ENCODE results near the gene SLITRK1.

Gene SLITRK1

DNA sequence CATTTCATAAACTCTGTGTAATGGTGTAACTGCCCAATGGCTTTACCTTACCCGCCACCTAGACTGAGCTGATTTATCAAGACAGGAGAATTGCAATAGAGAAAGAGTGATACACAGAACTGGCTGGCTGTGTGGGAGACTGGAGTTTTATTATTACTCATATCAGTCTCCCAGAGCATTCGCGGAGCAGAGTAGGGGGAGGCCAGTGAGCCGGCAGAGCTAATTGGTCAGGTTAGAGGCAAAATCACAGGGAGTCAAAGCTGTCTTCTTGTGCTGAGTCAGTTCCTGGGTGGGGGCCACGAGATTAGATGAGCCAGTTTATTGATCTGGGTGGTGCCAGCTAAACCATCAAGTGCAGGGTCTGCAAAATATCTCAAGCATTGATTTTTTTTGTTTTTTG is 23.4 kb upstream of the SLITRK1 start:
- no peak for TF ChIP-seq FOXP2 (optimal IDR thresholded peaks at IDR 0.05; ENCODE audit: borderline replicate concordance, extremely low read depth, extremely low read length, insufficient read depth)
- TF ChIP-seq, protein P1, sequence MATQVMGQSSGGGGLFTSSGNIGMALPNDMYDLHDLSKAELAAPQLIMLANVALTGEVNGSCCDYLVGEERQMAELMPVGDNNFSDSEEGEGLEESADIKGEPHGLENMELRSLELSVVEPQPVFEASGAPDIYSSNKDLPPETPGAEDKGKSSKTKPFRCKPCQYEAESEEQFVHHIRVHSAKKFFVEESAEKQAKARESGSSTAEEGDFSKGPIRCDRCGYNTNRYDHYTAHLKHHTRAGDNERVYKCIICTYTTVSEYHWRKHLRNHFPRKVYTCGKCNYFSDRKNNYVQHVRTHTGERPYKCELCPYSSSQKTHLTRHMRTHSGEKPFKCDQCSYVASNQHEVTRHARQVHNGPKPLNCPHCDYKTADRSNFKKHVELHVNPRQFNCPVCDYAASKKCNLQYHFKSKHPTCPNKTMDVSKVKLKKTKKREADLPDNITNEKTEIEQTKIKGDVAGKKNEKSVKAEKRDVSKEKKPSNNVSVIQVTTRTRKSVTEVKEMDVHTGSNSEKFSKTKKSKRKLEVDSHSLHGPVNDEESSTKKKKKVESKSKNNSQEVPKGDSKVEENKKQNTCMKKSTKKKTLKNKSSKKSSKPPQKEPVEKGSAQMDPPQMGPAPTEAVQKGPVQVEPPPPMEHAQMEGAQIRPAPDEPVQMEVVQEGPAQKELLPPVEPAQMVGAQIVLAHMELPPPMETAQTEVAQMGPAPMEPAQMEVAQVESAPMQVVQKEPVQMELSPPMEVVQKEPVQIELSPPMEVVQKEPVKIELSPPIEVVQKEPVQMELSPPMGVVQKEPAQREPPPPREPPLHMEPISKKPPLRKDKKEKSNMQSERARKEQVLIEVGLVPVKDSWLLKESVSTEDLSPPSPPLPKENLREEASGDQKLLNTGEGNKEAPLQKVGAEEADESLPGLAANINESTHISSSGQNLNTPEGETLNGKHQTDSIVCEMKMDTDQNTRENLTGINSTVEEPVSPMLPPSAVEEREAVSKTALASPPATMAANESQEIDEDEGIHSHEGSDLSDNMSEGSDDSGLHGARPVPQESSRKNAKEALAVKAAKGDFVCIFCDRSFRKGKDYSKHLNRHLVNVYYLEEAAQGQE (IDR thresholded peaks at IDR 0.05; ENCODE audit: insufficient read depth in 1 of 2, low read depth in 2 of 2, low read length in 2 of 2): no peak
- TF ChIP-seq POLR2AphosphoS5 (IDR thresholded peaks at IDR 0.05; ENCODE audit: low read depth, low read length): no peak
- TF ChIP-seq TAF1 (IDR thresholded peaks at IDR 0.05; ENCODE audit: borderline replicate concordance, insufficient read depth, low read length): no peak
- TF ChIP-seq SIN3A (IDR thresholded peaks at IDR 0.05; ENCODE audit: borderline replicate concordance, insufficient read depth, low read length): no peak

GRCh38 chr13:83895994-83896580 is 13.8 kb upstream of the SLITRK1 start:
- TF ChIP-seq, protein P1 (IDR thresholded peaks at IDR 0.05; ENCODE audit: insufficient read depth in 1 of 2, low read depth in 2 of 2, low read length in 2 of 2): no peak
- no peak for TF ChIP-seq POLR2AphosphoS5 (IDR thresholded peaks at IDR 0.05; ENCODE audit: low read depth, low read length)
- TF ChIP-seq SIN3A (IDR thresholded peaks at IDR 0.05; ENCODE audit: borderline replicate concordance, insufficient read depth, low read length): no peak
- TF ChIP-seq FOXP2 (optimal IDR thresholded peaks at IDR 0.05; ENCODE audit: borderline replicate concordance, extremely low read depth, extremely low read length, insufficient read depth): no peak
- no peak for TF ChIP-seq TAF1 (IDR thresholded peaks at IDR 0.05; ENCODE audit: borderline replicate concordance, insufficient read depth, low read length)

GRCh38 chr13:83890358-83890757 is 8.1 kb upstream of the SLITRK1 start:
- no peak for TF ChIP-seq SIN3A (IDR thresholded peaks at IDR 0.05; ENCODE audit: borderline replicate concordance, insufficient read depth, low read length)
- TF ChIP-seq, protein P1 (IDR thresholded peaks at IDR 0.05; ENCODE audit: insufficient read depth in 1 of 2, low read depth in 2 of 2, low read length in 2 of 2): no peak
- TF ChIP-seq TAF1 (IDR thresholded peaks at IDR 0.05; ENCODE audit: borderline replicate concordance, insufficient read depth, low read length): no peak
- TF ChIP-seq FOXP2 (optimal IDR thresholded peaks at IDR 0.05; ENCODE audit: borderline replicate concordance, extremely low read depth, extremely low read length, insufficient read depth): no peak
- TF ChIP-seq POLR2AphosphoS5 (IDR thresholded peaks at IDR 0.05; ENCODE audit: low read depth, low read length): no peak

GRCh38 chr13:83884141-83884540 is 1.9 kb upstream of the SLITRK1 start:
- TF ChIP-seq POLR2AphosphoS5 (IDR thresholded peaks at IDR 0.05; ENCODE audit: low read depth, low read length) (no peak), SIN3A (IDR thresholded peaks at IDR 0.05; ENCODE audit: borderline replicate concordance, insufficient read depth, low read length) (no peak), TAF1 (IDR thresholded peaks at IDR 0.05; ENCODE audit: borderline replicate concordance, insufficient read depth, low read length) (no peak), FOXP2 (optimal IDR thresholded peaks at IDR 0.05; ENCODE audit: borderline replicate concordance, extremely low read depth, extremely low read length, insufficient read depth) (no peak)
- TF ChIP-seq, protein P1 (IDR thresholded peaks at IDR 0.05; ENCODE audit: insufficient read depth in 1 of 2, low read depth in 2 of 2, low read length in 2 of 2): no peak

Data from PFSK-1 (cell line).